H9 (cell line): ENCODE measurements around the gene NDUFB8. TPM values are rescaled to one million over a fixed set of nuclear protein-coding genes. Genes with fewer than 3 reads are reported as not detected.
A peak's percentile ranks its signal among the peaks of the same experiment; 100 is the strongest.

Experiments
- DNase-seq: peaks from one replicate; pipeline ENCODE4 v3.0.0-alpha.2; 2017
- H2AFZ ChIP-seq: one replicate; pipeline ENCODE4 v1.6.1; 2013; ENCODE audit warnings: mild to moderate bottlenecking, low read length, control low read depth, moderate library complexity
- H2AK5ac ChIP-seq: 2 replicates; pipeline ENCODE4 v1.6.1; 2013; ENCODE audit warnings: low read length, control low read depth, mixed read lengths; ENCODE audit not compliant: insufficient read length
- H2BK120ac ChIP-seq: one replicate; pipeline ENCODE4 v1.6.1; 2013; ENCODE audit warnings: low read depth, mild to moderate bottlenecking, low read length, control low read depth, inconsistent platforms; ENCODE audit not compliant: poor library complexity, severe bottlenecking
- H2BK12ac ChIP-seq: 2 replicates; pipeline ENCODE4 v1.6.1; 2013; ENCODE audit warnings: low read length, control low read depth, mixed read lengths, low read depth; ENCODE audit not compliant: insufficient read length
- H2BK15ac ChIP-seq: 2 replicates; pipeline ENCODE4 v1.6.1; 2013; ENCODE audit warnings: low read depth, low read length, control low read depth
- H2BK20ac ChIP-seq: one replicate; pipeline ENCODE4 v1.6.1; 2013; ENCODE audit warnings: low read depth, mild to moderate bottlenecking, low read length, control low read depth, inconsistent platforms; ENCODE audit not compliant: poor library complexity, severe bottlenecking
- H2BK5ac ChIP-seq: 2 replicates; pipeline ENCODE4 v1.6.1; 2013; ENCODE audit warnings: low read length, control low read depth, mixed read lengths; ENCODE audit not compliant: insufficient read length
- H3K14ac ChIP-seq: 2 replicates; pipeline ENCODE4 v1.6.1; 2013; ENCODE audit warnings: low read length, control low read depth; ENCODE audit not compliant: insufficient read depth
- H3K18ac ChIP-seq: 2 replicates; pipeline ENCODE4 v1.6.1; 2013; ENCODE audit warnings: low read depth, mild to moderate bottlenecking, mixed read lengths, low read length, control low read depth; ENCODE audit not compliant: insufficient read length
- H3K23ac ChIP-seq: 2 replicates; pipeline ENCODE4 v1.6.1; 2013; ENCODE audit warnings: low read length, control low read depth, mixed read lengths, low read depth; ENCODE audit not compliant: insufficient read length
- H3K23me2 ChIP-seq: 2 replicates; pipeline ENCODE4 v1.6.1; 2013; ENCODE audit warnings: low read depth, mild to moderate bottlenecking, mixed read lengths, low read length, control low read depth; ENCODE audit not compliant: insufficient read length, poor library complexity, severe bottlenecking
- H3K27ac ChIP-seq: 2 replicates; pipeline ENCODE4 v1.5.1; 2013; ENCODE audit warnings: low read length, control low read depth, mixed read lengths, low read depth; ENCODE audit not compliant: insufficient read length
- H3K27me3 ChIP-seq: 2 replicates; pipeline ENCODE4 v1.6.1; 2013; ENCODE audit warnings: low read length, control low read depth, inconsistent platforms; ENCODE audit not compliant: insufficient read depth
- H3K4ac ChIP-seq: 2 replicates; pipeline ENCODE4 v1.6.1; 2013; ENCODE audit warnings: low read depth, mild to moderate bottlenecking, control low read depth, inconsistent platforms, low read length, moderate library complexity
- H3K4me1 ChIP-seq: 2 replicates; pipeline ENCODE4 v1.6.1; 2013; ENCODE audit warnings: low read length, control low read depth, inconsistent platforms; ENCODE audit not compliant: insufficient read depth
- H3K4me2 ChIP-seq: 2 replicates; pipeline ENCODE4 v1.6.1; 2013; ENCODE audit warnings: low read length, control low read depth, mixed read lengths; ENCODE audit not compliant: insufficient read length, insufficient read depth
- H3K56ac ChIP-seq: 2 replicates; pipeline ENCODE4 v1.6.1; 2013; ENCODE audit warnings: low read depth, mild to moderate bottlenecking, mixed read lengths, low read length, control low read depth; ENCODE audit not compliant: insufficient read length
- H3K79me1 ChIP-seq: 2 replicates; pipeline ENCODE4 v1.6.1; 2013; ENCODE audit warnings: low read depth, mild to moderate bottlenecking, moderate library complexity, low read length, control low read depth, inconsistent platforms; ENCODE audit not compliant: insufficient read depth, poor library complexity, severe bottlenecking
- H3K79me2 ChIP-seq: 2 replicates; pipeline ENCODE4 v1.6.1; 2013; ENCODE audit warnings: low read length, control low read depth, inconsistent platforms; ENCODE audit not compliant: insufficient read depth
- H3K9ac ChIP-seq: 2 replicates; pipeline ENCODE4 v1.6.1; 2013; ENCODE audit warnings: low read length, control low read depth, mixed read lengths; ENCODE audit not compliant: insufficient read length; ENCODE audit errors: extremely low read depth
- H3K9me3 ChIP-seq: one replicate; pipeline ENCODE4 v1.6.1; 2013; ENCODE audit warnings: low read depth, low read length, inconsistent platforms; ENCODE audit not compliant: control insufficient read depth
- H3T11ph ChIP-seq: one replicate; pipeline ENCODE4 v1.6.1; 2013; ENCODE audit warnings: mild to moderate bottlenecking, low read length, control low read depth, inconsistent platforms
- H4K20me1 ChIP-seq: one replicate; pipeline ENCODE4 v1.6.1; 2013; ENCODE audit not compliant: control insufficient read depth, insufficient read length, insufficient read depth
- H4K5ac ChIP-seq: 2 replicates; pipeline ENCODE4 v1.6.1; 2013; ENCODE audit warnings: low read depth, mild to moderate bottlenecking, mixed read lengths, low read length, control low read depth; ENCODE audit not compliant: insufficient read length
- H4K8ac ChIP-seq: replicated peaks from 2 replicates; pipeline ENCODE4 v1.6.1; 2013; ENCODE audit warnings: low read length, control low read depth, mixed read lengths, low read depth; ENCODE audit not compliant: insufficient read length
- H4K91ac ChIP-seq: 2 replicates; pipeline ENCODE4 v1.6.1; 2013; ENCODE audit warnings: low read depth, mild to moderate bottlenecking, moderate library complexity, mixed read lengths, low read length, control low read depth; ENCODE audit not compliant: insufficient read length
- H3K27ac Mint-ChIP-seq, 3 experiments: 2 replicates in 2 of 3; 3 replicates in 1 of 3; pipeline ENCODE4 v1.8.0; 2020 to 2021; ENCODE audit warnings: mixed read lengths in 3 of 3, mild to moderate bottlenecking in 1 of 3, moderate library complexity in 1 of 3
- H3K27me3 Mint-ChIP-seq: 2 replicates; pipeline ENCODE4 v1.8.0; 2021; ENCODE audit warnings: low read depth, mild to moderate bottlenecking, moderate library complexity, mixed read lengths
- H3K36me3 Mint-ChIP-seq, 3 experiments: 2 replicates in 2 of 3; 3 replicates in 1 of 3; pipeline ENCODE4 v1.8.0; 2020 to 2021; ENCODE audit warnings: low read depth in 3 of 3, mixed read lengths in 3 of 3; ENCODE audit not compliant: insufficient read depth in 1 of 3
- H3K4me1 Mint-ChIP-seq, 2 experiments: 2 replicates each; pipeline ENCODE4 v1.8.0; 2020; ENCODE audit warnings: mixed read lengths in 2 of 2
- H3K4me3 Mint-ChIP-seq, 2 experiments: 2 replicates in 1 of 2; 3 replicates in 1 of 2; pipeline ENCODE4 v1.8.0; 2020 to 2021; ENCODE audit warnings: mild to moderate bottlenecking in 2 of 2, mixed read lengths in 2 of 2, moderate library complexity in 1 of 2
- H3K9me3 Mint-ChIP-seq, 2 experiments: 2 replicates in 1 of 2; 3 replicates in 1 of 2; pipeline ENCODE4 v1.8.0; 2020; ENCODE audit warnings: mild to moderate bottlenecking in 2 of 2, mixed read lengths in 2 of 2, moderate library complexity in 1 of 2
- CTCF ChIP-seq: fragments of 200-600 bp; sonication (generic); conservative IDR thresholded peaks from 3 replicates; pipeline ENCODE4 v1.8.0; 2021; ENCODE audit warnings: antibody characterized with exemption, mild to moderate bottlenecking
- WGBS: extraction: QIAGEN DNeasy Blood & Tissue Kit; methylation state at CpG from one replicate; pipeline ENCODE4 v1.1.7; 2013; ENCODE audit warnings: missing lambda C conversion rate, low lambda C conversion rate, mixed read lengths; ENCODE audit not compliant: insufficient read length; ENCODE audit errors: extremely low coverage; 5-methylcytosine and 5-hydroxymethylcytosine counted together
- total RNA-seq: library from RNA; stranded (reverse); gene quantifications from 2 replicates; pipeline ENCODE4 v1.2.1, GENCODE V29; 2021

Gene NDUFB8
- total RNA-seq, 1 experiment from 2014 or later = 205 TPM

DNA sequence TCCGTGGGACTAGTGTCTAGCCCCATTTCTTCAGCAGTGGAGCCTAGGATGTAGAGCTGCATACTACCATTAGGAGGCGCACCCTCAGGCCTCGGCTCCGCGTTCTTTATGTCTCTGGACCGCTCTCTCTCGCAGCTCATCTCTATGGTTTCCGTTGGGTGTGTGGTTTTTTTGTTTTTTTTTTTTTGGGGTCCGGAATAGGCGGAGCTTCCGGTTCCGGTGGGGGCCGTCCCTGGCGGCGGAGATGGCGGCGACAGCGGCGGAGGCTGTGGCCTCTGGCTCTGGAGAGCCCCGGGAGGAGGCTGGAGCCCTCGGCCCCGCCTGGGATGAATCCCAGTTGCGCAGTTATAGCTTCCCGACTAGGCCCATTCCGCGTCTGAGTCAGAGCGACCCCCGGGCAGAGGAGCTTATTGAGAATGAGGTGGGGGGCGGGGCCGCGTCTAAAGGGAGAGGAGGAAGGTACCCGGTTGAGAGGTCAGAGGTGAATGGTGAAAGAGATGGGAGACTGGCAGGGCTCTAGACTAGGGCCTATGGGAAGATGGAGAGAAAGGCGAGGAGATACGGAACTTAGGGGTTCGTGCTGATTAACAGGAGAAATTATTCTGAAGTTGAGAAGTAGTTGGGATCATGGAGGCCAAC, 6.2 kb upstream of the NDUFB8 start, which contains the start of gene HIF1AN:
TSS of gene HIF1AN (plus strand) at position 229 of the 639 bp plus-strand sequence. CDS start at position 245, 16 bp downstream.
- no peaks in the 10 kb centered on the region for H3K27me3 Mint-ChIP-seq
- H2BK15ac ChIP-seq = no peak within 1 kb of the TSS
- peak within 1 kb of the TSS in 1 of 3 experiments; percentile 21; a peak in 1 of 7 replicates for H3K27ac Mint-ChIP-seq

More for the DNA sequence above, 6.2 kb upstream of the NDUFB8 start, which contains the start of gene HIF1AN:
- no peaks in the 10 kb centered on the region for H3K9me3 ChIP-seq
- H3K4ac ChIP-seq = no peak within 1 kb of the TSS
- peak within 1 kb of the TSS; percentile 58 for H3K4me2 ChIP-seq
- H4K20me1 ChIP-seq = no peaks in the 10 kb centered on the region
- peaks cover 3% of the 10 kb centered on the region; the same call in 1 of the 2 replicates for H3K4me1 ChIP-seq
- H3K79me2 ChIP-seq = peaks cover 12% of the 10 kb centered on the region; the same call in 1 of the 2 replicates
- peak within 1 kb of the TSS; percentile 27 for H3K9ac ChIP-seq
- DNase-seq = peak; percentile 90
- H3K18ac ChIP-seq = no peak within 1 kb of the TSS
- peaks cover 5% of the 10 kb centered on the region for H3K23me2 ChIP-seq
- H3K9me3 Mint-ChIP-seq = no peaks in the 10 kb centered on the region
- no peaks in the 10 kb centered on the region for H3K27me3 ChIP-seq
- H3K27ac ChIP-seq = no peak within 1 kb of the TSS
- no peak within 1 kb of the TSS for H2AK5ac ChIP-seq
- H2BK120ac ChIP-seq = no peak within 1 kb of the TSS
- H2BK5ac ChIP-seq = no peak within 1 kb of the TSS
- H4K8ac ChIP-seq = no peak within 1 kb of the TSS
- peaks cover 0 to 7% of the 10 kb centered on the region in 2 experiments; a peak in 1 of 4 replicates for H3K4me1 Mint-ChIP-seq
- H4K5ac ChIP-seq = no peak within 1 kb of the TSS
- H3K56ac ChIP-seq = no peak within 1 kb of the TSS
- no peak within 1 kb of the TSS for H2BK12ac ChIP-seq
- no CpG with 5 or more reads among the region's 35 CpGs for WGBS
- H2AFZ ChIP-seq = peak within 1 kb of the TSS; percentile 88
- no peak within 1 kb of the TSS for H2BK20ac ChIP-seq
- no peak within 1 kb of the TSS for H3K4me3 Mint-ChIP-seq
- peaks cover 12% of the 10 kb centered on the region for H3K79me1 ChIP-seq
- TF ChIP-seq CTCF = peak; percentile 90
- H3T11ph ChIP-seq = no peak within 1 kb of the TSS
- H3K36me3 Mint-ChIP-seq = peaks cover 16 to 40% (median 32%) of the 10 kb centered on the region in 3 experiments
- H4K91ac ChIP-seq = no peak within 1 kb of the TSS
- no peak within 1 kb of the TSS for H3K23ac ChIP-seq
- H3K14ac ChIP-seq = no peak within 1 kb of the TSS
